ENCODE data around the gene PPID. TPM values are rescaled to one million over a fixed set of nuclear protein-coding genes. Genes with fewer than 3 reads are reported as not detected.
"Not testable (repeated sequence)": the region's sequence is repeated elsewhere in the genome, so short reads cannot be mapped to it uniquely, and the experiment has no call there.

Gene PPID
- total RNA-seq, 4 donors from 2014 or later: 12.0 to 21.1 (median 16.1) TPM

GRCh38 chr4:158664806-158665205, 58.4 kb downstream of the PPID start:
- DNase-seq (ENCODE audit: low spot score in 2 of 2): no peak
- no peak overlapping the region for H3K4me3 ChIP-seq
- no peaks in the 10 kb centered on the region for H3K36me3 ChIP-seq
- H3K9me3 ChIP-seq: no peaks in the 10 kb centered on the region
- H3K4me1 ChIP-seq: no peaks in the 10 kb centered on the region
- WGBS, 2 donors: 94 to 97% methylated on average over 17 to 18 of the region's 18 CpGs
- no peaks in the 10 kb centered on the region for H3K27me3 ChIP-seq
- H3K27ac ChIP-seq: no peak overlapping the region
- TF ChIP-seq POLR2A (IDR thresholded peaks at IDR 0.05): no peak
- TF ChIP-seq CTCF (IDR thresholded peaks at IDR 0.05): no peak
- no peak for TF ChIP-seq EP300 (IDR thresholded peaks at IDR 0.05)

- not testable (repeated sequence) for H3K4me3 ChIP-seq; H3K27me3 ChIP-seq; H3K4me1 ChIP-seq; H3K9me3 ChIP-seq; H3K27ac ChIP-seq; DNase-seq (ENCODE audit: low spot score in 2 of 2); H3K36me3 ChIP-seq
- 74 to 76% methylated on average over 8 of the region's 8 CpGs for WGBS, 2 donors
Measured at GRCh38 chr4:158663707-158664625, 59.2 kb downstream of the PPID start.

GRCh38 chr4:158663255-158663654, 59.9 kb downstream of the PPID start:
- not testable (repeated sequence) for H3K4me3 ChIP-seq; DNase-seq (ENCODE audit: low spot score in 2 of 2); H3K27ac ChIP-seq; H3K9me3 ChIP-seq; H3K36me3 ChIP-seq; H3K4me1 ChIP-seq; H3K27me3 ChIP-seq
- WGBS, 2 donors: 59 to 66% methylated on average over 4 of the region's 4 CpGs

Small RNA genes lying within 50 kb of the gene (small RNA-seq; reads per million reads assigned to genes)
- gene RF00012: not detected

Other genes with a start within 250 kb of the PPID start
- gene RXFP1, start 201.5 kb downstream of the PPID start, total RNA-seq: not detected
- gene C4orf46, start 51.5 kb downstream of the PPID start, total RNA-seq: 1 to 10 TPM; 1.3 to 4.5 (median 2.9) TPM
- gene ETFDH, start 51.1 kb downstream of the PPID start, total RNA-seq: 10 to 100 TPM; 27.3 to 58.8 (median 40.8) TPM
- gene FNIP2, start 45.6 kb upstream of the PPID start, total RNA-seq: 10 to 100 TPM; 61.5 to 74.3 (median 69.3) TPM